NCI-H2081 treated with DMSO at 0.1 percent for 48 hours (cell line): Measurements from ENCODE around the gene CD22.
"Not testable (repeated sequence)": the region's sequence is repeated elsewhere in the genome, so short reads cannot be mapped to it uniquely, and the experiment has no call there.

Source experiments
- DNase-seq: peaks from one replicate; lab custom pipeline; 2025; lab: John Stamatoyannopoulos, UW

Gene CD22

DNA sequence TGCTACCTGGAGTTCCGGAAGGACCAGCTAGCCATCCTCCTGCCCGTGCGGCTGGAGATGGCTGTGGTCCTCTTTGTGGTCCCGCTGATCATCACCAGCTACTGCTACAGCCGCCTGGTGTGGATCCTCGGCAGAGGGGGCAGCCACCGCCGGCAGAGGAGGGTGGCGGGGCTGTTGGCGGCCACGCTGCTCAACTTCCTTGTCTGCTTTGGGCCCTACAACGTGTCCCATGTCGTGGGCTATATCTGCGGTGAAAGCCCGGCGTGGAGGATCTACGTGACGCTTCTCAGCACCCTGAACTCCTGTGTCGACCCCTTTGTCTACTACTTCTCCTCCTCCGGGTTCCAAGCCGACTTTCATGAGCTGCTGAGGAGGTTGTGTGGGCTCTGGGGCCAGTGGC, 30.4 kb downstream of the CD22 start:
- not testable (repeated sequence) for DNase-seq

DNA sequence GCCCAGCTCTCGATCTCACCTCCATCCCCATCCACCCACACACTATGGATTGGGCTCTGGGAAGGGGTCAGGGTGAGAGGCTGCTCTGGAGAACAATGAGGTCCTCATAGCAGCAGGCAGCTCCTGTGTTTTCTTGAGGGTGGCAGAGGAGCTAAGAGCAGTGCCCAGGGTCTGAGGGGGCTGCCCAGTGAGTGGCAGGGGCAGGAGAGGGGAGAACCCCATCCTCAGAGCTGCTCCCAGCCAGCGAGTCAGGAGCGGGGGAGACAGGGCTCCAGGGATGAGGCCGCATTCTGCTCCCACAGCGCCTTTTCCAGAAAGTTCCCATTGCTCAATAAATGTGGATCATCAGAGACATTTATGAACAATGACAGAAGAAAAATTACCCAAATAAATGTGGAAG, 31.1 kb downstream of the CD22 start:
- not testable (repeated sequence) for DNase-seq

DNA sequence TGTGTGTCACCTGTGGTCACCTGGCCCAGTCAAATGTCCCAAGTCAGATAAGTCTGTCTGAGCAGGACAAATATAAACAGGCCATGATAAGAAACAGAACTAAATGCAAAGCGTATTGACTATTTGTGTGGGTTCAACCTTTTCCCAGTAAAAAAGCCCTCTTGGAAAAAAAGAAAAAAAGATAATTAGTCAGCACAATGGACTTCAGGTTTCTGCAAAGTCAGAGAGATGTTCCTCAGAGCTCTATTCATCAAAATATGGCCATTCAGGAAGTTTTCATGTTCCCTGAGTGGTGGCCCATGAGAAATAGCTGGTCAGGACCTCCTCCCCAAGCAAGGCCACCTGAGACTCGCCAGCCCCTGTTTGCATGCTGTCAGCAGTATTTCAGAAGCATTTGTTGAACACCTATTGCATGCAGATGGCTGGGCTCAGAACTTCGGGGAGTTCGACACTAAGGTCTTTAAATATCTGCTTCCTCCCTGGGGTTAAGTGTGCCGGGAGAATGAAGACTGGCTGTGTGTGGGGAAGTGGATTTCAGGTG, 32.0 kb downstream of the CD22 start:
- no peak for DNase-seq

DNA sequence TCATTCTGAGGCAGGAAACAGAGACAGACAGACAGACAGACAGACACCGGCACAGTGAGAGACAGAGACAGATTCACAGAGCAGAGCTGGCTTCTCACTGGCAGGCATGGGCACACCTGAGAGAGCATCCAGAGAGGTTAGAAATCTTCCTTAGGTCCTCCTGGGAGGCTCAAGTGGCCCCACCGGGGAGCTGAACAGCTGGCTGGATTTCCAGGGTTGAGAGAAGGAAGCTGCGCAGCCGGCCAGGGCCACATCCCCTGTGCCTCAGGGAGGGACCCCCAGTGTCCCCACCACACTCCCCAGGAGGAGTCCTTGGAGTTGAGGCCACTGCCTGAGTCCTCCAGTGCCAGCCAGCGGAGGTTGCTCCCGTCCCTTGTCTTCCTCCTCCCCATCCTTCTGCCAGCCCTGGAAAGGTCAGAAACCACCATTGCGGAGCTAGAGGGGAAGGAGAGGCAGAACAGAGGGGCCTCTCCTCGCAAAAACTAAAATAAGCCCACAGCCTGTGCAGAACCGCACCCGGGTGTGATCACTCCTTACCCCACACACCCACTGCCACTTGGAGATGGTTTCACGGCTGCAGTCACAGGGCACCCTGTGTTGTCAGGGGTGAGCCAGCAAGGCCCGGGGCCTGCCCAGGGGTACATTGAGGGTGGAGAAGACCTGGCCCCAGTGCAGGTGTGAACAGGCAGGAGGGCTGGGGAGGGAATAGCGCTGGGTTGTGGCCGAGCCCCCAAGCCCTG, 33.4 kb downstream of the CD22 start:
- no peak for DNase-seq

DNA sequence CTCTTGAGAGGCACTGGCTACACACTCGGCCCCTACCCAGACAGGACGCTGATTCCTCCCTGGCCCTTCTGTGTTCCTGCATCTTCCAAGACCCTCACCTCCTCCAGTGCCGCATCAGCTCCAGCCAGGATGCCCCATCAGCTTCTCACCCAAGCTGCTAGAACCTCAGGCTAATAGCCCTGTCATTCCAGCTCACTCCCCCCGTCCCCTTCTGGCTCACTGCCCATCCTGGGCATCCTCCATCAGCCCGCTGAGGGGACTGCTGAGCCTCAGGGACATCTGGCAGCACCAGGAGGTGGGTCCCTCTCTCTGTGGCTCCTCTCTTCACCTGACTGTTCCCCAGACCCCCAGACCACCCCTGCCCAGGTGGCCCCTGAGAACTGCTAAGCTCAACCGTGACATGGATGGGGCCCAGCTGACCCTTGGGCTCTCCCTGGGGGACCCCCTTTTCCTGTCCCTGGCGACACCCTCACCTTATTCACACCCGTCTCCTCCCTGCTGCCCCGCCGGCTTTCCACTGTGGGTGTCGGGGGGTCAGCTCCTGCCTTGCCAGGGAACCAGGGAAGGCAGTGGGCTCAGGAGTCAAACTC, 34.1 kb downstream of the CD22 start:
- DNase-seq = no peak

DNA sequence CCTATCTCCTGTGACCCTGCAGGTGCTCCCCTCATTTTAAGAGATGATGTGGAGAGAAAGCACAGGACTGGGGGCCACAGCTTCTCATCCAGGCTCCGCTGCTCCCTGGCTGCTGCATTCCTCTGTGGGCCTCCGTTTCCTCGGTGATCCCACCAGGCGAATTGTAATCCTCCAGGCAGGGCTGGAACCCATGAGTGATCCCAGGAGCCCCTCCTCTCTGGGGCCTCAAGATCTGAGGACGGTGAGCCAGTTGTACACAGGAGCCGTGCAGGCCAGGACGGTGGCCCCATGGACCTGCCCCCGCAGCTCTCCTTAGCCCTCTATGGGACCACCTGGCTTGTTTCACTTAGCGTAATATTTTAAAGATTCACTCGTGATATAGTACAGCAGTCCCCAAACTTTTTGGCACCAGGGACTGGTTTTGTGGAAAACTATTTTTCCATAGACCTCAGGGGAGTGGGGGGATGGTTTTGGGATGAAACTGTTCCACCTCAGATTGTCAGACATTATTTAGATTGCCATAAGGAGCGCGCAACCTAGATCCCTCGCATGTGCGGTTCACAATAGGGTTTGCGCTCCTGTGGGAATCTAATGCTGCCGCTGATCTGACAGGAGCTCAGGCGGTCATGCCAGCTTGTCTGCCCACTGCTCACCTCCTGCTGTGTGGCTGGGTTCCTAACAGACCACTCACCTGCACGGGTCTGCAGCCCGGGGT, 34.9 kb downstream of the CD22 start:
- no peak for DNase-seq

DNA sequence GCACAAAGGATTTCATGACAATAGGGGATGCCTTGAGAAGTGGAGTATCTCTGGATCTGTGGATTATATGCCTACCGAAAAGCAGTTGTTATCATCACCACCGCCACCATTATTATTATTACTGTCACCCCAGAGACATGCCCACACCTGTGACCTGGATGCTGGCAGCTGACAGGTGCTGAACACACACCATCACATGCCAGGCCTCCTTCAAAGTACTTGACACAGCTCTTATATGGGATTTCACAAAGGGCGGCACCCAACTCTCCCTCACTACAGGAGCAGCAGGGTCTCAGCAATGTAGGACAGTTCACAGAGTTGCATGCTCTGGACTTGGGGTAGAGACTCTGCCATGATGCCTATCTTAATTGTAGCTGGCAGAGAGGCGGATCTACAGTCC, 36.3 kb downstream of the CD22 start:
- DNase-seq = no peak

DNA sequence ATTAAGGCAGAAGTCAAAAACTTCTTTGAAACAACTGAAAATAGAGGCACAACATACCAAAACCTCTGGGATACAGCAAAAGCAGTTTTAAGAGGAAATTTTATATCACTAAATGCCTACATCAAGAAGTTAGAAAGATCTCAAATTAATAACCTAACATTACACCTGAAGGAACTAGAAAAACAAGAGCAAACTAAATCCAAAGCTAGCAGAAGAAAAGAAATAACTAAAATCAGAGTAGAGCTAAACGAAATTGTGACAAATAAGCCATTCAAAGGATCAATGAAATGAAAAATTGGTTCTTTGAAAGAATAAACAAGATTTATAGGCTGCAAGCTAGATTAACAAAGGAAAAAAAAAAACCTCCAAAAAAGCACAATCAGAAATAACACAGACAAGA, 39.4 kb downstream of the CD22 start:
- DNase-seq = no peak

DNA sequence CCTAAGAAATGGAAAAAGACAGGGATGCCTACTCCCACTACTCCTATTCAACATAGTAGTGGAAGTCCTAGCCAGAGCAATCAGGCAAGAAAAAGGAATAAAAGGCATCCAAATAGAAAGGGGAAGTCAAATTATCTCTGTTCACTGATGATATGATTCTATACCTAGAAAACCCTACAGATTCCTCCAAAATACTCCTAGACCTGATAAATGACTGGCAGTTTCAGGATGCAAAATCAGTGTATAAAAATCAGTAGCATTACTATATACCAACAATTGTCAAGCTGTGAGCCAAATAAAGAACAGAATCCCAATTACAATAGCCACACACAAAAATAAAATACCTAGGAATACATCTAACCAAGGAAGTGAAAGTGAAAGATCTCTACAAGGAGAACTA, 40.5 kb downstream of the CD22 start:
- no peak for DNase-seq

DNA sequence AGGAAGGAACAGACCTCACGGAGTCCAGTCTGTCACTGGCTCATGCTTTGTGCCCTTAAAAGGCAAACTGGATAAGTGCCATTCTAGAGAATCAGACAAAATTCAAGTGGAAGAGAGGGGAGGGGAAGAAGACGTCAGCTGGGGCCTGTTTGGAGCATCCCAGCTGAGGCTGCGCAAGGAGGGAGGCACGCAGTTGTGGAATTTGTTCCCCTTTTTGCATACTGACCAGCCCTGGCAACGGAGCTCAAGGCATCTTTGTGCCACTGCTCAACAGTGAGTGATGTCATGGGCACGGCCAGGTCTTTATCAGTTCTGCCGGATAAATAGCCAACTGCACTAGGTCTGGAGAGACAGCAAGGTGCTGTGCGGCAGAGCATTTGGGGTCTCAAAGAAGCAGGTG, 41.7 kb downstream of the CD22 start, which contains the start of gene GPR42:
Gene GPR42, plus strand, starts transcription at position 347 of the 400 bp plus-strand sequence. CDS start 292 bp downstream, outside the sequence.
- no peak for DNase-seq

DNA sequence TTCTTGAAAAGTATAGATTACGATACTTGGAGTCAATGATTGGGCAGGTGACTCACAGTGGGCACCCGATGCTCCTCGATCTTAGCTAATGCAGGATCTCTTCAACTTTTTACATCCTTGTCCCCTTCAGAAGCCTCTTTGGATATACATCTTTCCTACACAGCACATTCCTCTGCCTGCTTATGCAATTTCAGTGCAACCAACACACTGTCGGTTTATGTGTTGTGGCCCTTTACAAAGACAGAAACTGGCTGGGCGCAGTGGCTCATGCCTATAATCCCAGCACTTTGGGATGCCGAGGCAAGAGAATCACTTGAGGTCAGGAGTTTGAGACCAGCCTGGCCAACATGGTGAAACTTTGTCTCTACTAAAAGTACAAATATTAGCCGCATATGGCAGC, 44.5 kb downstream of the CD22 start:
- DNase-seq = no peak

DNA sequence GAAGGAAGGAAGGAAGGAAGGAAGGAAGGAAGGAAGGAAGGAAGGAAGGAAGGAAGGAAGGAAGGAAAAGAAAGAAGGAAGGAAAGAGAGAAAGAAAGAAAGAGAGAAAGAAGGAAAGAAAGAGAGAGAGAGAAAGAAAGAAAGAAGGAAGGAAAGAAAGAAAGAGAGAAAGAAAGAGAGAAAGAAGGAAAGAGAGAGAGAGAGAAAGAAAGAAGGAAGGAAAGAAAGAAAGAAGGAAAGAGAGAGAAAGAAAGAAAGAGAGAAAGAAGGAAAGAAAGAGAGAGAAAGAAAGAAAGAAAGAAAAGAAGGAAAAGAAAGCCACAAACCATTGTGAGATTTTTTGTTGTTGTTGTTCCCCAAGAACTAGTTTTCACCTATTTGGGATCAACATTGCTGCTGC, 45.0 kb downstream of the CD22 start:
- DNase-seq = not testable (repeated sequence)

DNA sequence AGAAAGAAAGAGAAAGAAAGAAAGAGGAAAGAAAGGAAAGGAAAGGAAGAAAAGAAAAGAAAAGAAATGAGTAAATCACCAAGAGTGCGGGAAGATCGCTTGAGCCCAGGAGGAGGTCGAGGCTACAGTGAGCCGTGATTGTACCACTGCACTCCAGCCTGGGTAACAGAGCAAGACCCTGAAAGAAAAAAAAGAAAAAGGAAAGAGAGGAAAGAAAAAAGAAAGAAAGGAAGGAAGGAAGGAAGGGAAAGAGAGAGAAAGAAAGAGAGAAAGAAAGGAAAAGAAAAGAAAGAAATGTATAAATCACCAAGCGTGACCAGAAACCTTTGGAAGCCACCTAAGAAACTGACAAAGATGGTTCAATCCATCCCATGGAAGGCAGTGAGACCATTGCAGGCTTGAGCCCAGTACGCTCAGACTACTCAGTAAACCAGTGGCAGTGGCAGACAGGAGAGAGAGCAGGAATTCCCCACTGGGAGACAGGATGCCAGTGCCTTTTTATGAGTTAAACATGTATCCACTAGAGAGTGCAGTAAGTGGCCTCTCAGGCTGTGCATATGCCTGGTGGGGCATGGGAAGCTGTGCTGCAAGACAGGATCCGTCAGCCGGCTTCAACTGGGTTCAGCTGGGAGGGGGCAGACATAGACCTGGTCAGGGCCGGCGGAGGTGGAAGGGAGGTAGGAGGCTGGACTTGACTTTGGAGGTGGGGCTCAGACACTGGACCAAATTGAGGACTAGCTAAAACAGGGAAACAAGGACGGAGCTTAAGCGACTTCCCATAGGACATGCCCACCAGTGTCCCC, 46.7 kb downstream of the CD22 start:
- DNase-seq = no peak

DNA sequence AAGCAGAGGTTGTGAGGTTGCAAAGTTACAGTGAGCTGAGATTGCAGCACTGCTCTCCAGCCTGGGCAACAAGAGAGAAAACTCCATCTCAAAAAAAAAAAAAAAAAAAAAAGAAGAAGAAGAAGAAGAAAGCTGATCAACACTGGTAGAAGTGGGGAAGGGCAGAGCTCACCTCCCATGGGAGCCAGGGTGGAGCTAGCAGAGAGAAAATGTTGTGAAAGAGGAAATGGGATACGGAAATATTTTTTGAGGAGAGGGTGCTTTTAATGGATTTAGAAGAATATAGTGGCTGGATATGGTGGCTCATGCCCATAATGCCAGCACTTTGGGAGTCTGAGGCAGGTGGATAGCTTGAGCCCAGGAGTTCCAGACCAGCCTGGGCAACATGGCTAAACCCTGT, 48.7 kb downstream of the CD22 start:
- no peak for DNase-seq

DNA sequence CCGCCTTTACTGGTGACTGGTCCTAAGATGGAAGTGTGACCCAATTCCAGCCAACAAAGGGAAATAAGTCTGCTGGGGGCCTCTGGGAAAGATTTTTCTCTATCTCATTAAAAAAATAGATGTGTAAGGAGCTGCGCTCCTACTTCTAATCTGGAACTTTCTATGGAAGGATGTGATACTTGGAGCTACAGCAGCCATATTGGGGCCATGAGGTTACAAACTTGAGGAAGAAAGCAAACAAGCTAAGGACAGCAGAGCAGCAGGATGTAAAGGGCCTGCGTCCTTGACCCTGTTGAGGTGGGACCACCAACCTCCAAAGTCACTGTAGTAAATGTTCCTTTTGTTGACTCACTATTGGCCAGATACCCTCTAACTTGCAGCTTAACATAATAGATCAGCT, 49.4 kb downstream of the CD22 start:
- no peak for DNase-seq

DNA sequence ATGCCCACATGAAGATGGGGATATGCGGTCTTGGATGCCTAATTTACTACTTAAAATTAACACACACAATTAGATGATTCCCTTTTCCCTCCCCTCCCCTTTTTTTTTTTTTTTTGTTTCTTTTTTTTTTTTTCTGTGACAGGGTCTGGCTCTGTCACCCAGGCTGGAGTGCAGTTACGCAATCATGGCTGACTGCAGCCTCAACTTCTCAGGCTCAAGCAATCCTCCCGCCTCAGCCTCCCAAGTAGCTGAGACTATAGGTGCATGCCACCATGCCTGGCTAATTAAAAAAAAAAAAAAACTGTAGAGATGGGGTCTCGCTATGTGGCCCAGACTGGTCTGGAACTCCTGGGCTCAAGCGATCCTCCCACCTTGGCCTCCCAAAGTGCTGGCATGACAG, 50.6 kb downstream of the CD22 start:
- DNase-seq = not testable (repeated sequence)

DNA sequence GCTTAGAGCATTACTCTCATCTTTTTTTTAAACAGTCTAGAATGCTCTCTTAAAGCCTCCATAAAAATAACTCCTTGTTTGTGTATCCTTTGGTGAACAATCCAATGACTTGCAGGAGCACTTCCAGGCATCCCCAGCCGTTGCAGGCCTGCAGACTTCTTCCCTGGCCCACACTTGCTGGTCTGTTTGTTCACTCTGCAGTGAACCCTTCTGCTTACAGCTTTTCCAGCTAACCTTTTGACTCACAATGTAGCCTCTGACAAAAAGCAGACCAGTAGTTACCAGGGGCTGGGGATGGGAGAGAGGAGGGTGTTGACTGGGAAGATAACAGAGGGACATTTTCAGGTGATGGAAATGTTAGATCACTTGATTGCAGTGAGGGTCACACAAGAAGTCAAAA, 51.0 kb downstream of the CD22 start:
- DNase-seq = no peak

DNA sequence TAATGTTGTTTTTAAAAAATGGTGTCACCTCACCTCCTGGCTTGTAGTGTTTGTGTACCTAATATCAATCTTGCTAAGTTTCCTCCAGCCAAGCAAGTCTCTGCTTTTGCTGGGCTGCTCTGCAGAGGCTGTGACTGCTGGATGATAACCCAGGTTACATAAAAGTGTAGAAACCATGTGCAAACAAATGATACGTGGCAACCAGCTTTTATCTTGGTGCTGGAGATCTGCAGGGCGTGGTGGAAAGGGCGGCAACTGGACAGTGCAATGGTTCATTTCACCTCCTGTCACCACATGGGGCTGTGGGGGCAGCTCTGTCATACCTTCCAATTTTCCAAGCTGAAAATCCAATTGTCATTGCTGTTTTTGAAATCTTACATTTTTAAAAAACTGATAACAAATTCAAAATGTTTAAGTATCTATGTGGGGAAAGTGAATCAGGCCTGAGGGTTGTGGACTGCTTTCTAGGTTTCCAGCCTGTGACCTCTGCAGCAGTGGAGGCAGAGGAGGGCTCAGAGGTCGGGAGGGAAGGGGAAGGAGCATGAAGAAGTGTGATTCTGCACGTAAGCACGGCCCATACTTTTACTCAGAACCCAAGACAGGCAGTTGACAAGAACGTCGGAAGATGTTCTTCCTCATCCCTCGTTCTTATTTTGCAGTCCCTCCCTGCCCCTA, 51.6 kb downstream of the CD22 start:
- no peak for DNase-seq

DNA sequence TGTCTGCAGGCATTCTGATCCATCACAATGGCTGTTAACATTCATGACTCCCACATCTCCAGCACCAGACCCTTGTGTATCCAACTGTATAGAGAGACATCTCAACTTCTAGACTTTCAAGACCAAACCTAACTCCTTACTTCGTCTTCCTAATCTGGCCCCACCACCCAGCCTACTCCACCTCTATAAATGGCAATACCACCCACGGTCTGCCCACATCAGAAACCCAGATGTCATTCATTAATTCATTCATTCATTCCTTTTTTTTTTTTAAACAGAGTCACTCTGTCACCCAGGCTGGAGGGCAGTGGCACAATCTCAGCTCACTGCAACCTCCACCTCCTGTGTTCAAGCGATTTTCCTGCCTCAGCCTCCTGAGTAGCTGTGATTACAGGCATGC, 52.3 kb downstream of the CD22 start:
- DNase-seq = no peak

DNA sequence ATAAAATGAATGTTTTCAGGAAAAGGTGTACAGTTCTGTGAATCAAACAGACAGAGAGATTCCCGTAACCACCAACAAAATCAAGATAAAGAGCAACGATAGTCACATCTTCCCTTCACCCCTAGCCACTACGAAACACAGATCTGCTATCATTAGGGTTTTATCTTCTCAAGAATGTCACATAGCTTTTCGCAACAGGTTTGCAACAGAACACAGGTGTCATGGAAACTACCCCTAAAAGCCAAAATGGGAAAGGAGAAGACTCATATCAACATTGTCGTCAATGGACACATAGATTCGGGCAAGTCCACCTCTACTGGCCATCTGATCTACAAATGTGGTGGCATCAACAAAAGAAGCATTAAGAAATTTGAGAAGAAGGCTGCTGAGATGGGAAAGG, 52.9 kb downstream of the CD22 start:
- no peak for DNase-seq

DNA sequence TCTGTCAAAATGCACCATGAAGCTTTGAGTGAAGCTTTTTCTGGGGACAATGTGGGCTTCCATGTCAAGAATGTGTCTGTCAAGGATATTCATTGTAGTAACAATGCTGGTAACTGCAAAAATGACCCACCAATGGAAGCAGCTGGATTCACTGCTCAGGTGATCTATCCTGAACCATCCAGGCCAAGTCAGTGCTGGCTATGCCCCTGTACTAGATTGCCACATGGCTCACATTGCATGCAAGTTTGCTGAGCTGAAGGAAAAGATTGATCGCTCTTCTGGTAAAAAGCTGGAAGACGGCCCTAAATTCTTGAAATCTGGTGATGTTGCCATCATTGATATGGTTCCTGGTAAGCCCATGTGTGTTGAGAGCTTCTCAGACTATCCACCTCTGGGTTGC, 54.5 kb downstream of the CD22 start:
- no peak for DNase-seq
